GM21447 (cell line): ENCODE measurements around the gene GSTM4.
A peak's percentile ranks its signal among the peaks of the same experiment; 100 is the strongest.

Experiments
- ATAC-seq: cut with Tn5 transposase; IDR thresholded peaks from one replicate; pipeline ENCODE4 v1.9.1; 2021; ENCODE audit not compliant: unreplicated experiment

Gene GSTM4

GRCh38 chr1:109636201-109636952 is 19.5 kb upstream of the GSTM4 start:
- no peak for ATAC-seq

GRCh38 chr1:109637446-109637845 is 18.5 kb upstream of the GSTM4 start:
- ATAC-seq, result no peak

DNA sequence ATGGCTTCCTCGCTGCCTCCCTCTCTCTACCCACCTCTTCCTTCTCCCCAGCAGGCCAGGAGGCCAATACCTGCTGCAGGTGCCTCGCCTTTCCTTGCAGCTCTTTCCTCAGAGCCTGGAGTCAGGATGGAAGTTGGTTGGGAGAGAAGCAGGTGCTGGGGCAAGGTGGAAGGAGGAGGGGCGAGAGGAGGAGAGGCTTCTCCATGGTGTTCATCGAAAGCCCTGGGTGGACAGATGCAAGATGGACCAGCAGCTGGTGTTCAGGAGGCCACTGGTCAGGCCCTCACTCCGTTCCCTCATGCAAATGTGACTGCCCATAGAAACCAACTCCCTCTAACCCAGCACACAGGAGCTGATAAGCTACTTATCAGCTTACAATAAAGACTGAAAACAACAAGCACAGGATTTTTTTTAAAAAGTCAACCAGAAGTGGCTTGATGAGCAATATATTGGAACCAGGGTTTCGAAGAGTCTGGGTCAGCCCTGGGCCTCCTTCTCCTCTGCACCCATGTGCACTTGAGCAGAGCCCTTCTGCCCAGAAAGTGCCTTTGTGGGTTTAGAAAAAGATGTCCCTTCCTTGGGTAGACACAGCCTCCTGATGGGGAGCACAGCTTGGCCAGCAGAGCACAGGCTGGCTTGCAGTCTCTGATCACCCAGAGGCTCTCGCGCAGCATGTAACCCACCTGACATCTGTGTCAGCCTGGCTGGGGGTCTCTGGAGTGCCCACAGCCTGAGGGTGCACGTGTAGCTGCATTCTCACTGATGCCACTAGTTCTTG is 16.6 kb upstream of the GSTM4 start:
- no peak for ATAC-seq

DNA sequence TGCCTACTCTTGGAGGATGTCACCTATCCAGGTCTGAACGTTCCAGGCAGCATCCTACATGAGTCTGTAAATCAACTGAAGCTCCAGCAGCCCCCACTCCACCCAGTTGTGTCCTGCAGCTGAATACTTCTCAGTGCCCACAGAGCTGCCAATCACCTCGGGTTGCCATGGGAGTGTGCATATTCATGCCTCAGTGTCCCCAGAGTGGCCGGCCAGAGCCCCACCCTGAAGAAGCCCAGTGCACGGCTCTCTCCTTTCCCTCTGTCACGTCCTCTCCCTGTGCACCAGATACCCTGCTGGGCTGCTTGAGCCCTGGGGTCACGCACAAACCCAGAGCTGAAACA is 16.1 kb upstream of the GSTM4 start:
- ATAC-seq, result no peak

- ATAC-seq, result peak; percentile 73
These were observed 15.5 kb upstream of the GSTM4 start for GRCh38 chr1:109640285-109640865.

- no peak for ATAC-seq
These were observed 14.7 kb upstream of the GSTM4 start for GRCh38 chr1:109641078-109641740.

DNA sequence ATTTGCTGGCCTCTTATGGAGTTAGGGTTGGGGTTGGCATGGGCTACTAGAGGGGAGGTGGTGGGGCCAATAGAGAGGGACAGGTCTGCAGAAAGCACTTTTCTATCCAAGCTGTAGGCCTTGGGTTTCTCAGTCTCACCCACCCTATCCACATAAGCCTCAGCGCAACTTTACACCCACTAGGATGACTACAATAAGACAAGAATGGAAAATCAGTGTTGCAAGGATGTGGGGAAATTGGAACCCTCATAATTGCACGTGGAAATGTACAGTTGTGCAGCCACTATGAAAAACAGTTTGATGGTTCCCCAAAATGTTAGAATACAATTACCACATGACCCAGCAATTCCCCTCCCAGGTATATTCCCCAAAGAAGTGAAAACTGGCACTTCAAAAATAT is 14.0 kb upstream of the GSTM4 start:
- ATAC-seq, result no peak

DNA sequence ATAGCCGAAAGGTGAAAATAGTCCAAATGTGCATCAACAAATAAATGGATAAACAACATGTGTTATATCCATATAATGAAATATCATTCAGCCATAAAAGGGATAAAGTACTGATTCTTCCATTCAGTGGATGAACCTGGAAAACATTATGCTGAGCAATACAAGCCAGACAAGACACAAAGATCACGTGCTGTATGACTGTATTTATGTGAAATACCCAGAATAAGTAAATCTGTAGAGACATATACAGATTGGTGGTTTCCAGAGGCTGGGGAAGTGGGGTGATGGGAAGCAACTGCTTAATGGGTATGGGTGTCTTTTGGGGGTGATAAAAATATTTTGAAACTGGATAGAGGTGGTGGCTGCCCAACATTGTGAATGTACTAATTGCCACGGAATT is 13.3 kb upstream of the GSTM4 start:
- ATAC-seq, result no peak

DNA sequence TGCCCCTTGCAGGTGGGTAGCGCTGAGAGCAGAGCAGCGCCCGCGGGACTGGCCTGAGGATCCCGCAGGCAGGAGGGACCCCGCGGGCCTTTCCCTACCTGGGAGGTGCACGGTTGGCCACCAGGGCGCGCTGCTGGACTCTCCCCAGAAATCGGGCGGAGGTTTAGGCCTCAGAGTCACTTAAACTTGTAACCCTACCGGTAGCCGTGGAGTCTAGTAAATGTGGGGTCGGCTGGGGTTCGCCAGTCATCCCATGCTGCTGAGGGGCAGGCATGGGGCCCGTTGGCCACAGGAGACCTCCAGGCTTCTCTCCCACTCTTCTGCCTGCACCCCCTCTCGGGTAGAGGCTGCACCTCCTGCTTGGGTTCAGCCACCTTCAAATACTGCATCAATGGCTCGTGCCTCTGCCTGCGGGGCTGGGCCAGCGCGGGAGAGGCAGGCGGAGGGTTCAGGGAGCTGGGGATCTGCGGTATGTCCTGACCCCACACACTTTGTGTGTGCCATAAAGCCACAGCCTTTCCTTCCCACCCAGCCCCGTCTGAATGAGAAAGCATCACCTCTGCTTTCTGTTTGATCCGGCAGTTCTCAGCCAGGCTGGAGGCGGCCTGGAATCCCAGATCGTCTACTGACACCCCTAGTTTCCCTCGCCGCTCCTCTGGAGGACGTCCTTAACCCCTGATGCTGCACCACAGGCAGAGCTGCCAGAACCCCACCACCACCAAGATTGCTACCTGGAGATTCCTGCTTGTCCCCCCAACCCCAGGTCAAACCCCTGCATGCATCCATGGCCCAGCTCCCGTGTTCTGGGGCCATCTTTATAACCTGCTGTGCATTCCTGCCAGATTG is 12.3 kb upstream of the GSTM4 start:
- ATAC-seq, result peak; percentile 71

GRCh38 chr1:109644670-109645069 is 11.2 kb upstream of the GSTM4 start:
- ATAC-seq, result no peak

- no peak for ATAC-seq
These were observed 6.4 kb upstream of the GSTM4 start for GRCh38 chr1:109649491-109649914.

DNA sequence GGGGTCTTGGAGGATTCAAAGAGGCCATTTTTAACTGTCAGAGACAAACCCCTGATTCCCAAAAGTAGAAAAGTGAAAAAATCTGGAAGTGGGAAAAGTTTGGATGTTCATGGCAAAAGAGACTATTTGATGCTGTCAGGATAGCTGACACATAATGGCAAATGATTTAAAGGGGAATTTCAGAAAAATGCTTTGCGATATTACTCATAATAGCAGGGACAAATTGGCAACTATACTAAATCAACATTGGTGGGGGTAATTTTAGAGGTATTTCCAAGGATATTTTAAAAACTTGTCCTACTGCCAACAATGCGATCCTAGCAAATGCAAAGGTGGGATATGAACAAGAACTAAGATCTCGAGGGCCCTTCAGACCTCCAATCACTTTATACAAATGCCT is 5.3 kb upstream of the GSTM4 start:
- ATAC-seq, result no peak

- no peak for ATAC-seq
These were observed 3.5 kb upstream of the GSTM4 start for GRCh38 chr1:109652402-109652801.

DNA sequence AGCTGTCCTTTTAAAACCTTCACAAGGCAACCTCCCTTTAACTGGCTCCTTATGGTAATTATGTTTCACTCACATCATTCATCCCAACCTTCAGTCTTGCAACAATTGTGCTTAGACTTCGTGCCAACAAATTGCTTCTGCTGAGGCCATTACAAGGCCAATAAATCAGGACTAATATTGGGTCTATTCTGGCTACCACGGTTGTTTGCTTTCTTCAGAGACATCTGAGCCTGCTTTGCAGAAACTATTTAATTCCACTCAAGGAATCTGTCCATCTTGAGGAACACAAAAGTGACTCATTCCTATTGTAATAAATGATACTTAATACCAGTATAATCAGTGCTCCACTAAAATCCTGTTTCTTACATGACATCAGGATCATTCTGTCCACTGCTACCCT is 2.6 kb upstream of the GSTM4 start:
- no peak for ATAC-seq

GRCh38 chr1:109654519-109654918 is 1.4 kb upstream of the GSTM4 start:
- no peak for ATAC-seq

GRCh38 chr1:109657395-109657794 is 1.5 kb downstream of the GSTM4 start:
- no peak for ATAC-seq

GRCh38 chr1:109657970-109658369 is 2.1 kb downstream of the GSTM4 start:
- ATAC-seq, result no peak

GRCh38 chr1:109658533-109659042 is 2.7 kb downstream of the GSTM4 start:
- no peak for ATAC-seq

DNA sequence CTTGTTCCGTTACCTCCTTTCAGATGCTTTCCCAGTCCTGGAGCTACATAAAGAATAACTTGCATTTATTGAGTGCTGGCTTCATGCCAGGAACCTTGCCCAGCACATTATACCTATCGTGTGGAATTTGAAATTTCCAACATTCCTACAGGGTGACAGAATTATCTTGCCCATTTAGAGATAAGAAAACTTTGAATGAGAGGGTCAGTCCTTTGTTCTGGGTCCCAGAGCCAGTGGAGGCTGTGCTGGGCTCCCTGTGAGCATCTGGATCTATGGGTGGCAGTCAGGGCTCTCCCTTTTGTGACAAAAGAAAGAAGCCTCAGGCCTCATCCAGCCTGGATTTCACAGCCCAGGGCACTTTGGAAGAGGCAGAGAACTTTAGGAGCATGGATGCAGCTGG is 3.2 kb downstream of the GSTM4 start:
- no peak for ATAC-seq

DNA sequence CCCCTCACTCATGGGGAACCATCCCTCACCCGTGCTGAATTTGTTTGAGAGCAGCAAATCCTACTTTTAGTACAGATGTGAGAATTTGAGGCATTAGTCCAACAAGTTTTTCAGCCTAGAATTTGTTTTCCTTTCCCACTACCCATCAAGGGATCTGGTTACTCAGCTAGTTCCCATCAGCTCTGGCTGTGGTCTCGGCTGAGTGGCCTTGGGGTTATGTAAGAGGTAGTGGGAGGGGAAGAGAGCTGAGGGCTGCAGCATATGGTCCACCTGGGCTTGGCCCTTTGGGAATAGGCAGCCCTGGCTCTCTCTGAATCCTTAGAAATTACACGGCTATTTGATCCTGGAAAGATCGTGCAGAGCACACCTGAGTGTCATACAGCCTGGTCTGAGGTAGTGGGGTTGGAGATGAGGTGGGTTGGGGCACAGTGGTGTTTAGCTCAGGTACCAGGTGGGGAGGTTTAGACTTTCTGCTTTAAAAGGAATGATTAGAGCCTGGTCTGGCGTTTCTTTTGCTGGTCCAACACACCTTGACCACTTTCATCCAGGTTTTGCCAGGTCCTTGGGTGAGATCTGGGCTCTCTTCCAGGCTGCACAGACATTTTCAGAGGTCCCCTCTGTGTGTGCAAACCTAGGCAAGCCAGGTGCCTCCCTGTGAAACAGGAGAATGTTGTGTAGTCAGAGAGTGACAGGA is 4.2 kb downstream of the GSTM4 start:
- ATAC-seq, result no peak
